SJCRH30 (cell line): Measurements from ENCODE around the gene MVD. TPM values are rescaled to one million over a fixed set of nuclear protein-coding genes. Genes with fewer than 3 reads are reported as not detected.

Experiments used
- DNase-seq, 2 experiments: peaks; one replicate each; pipeline ENCODE4 v3.0.0-alpha.2; 2015 to 2020
- H3K27ac ChIP-seq: fragments of 250-450 bp; sonication (Bioruptor Pico); 2 replicates; pipeline ENCODE4 v1.5.1; 2020; ENCODE audit warnings: mild to moderate bottlenecking, moderate library complexity
- H3K27me3 ChIP-seq: fragments of 250-450 bp; sonication (Bioruptor Pico); 2 replicates; pipeline ENCODE4 v1.5.1; 2020; ENCODE audit warnings: mild to moderate bottlenecking, moderate library complexity
- H3K36me3 ChIP-seq: fragments of 250-450 bp; sonication (Bioruptor Pico); 2 replicates; pipeline ENCODE4 v1.5.1; 2020; ENCODE audit warnings: mild to moderate bottlenecking, moderate library complexity
- H3K4me1 ChIP-seq: fragments of 250-450 bp; sonication (Bioruptor Pico); 2 replicates; pipeline ENCODE4 v1.5.1; 2020; ENCODE audit warnings: mild to moderate bottlenecking, moderate library complexity
- H3K4me3 ChIP-seq: fragments of 250-450 bp; sonication (Bioruptor Pico); 2 replicates; pipeline ENCODE4 v1.5.1; 2020; ENCODE audit warnings: mild to moderate bottlenecking, moderate library complexity
- H3K9me3 ChIP-seq: fragments of 250-450 bp; sonication (Bioruptor Pico); replicated peaks from 2 replicates; pipeline ENCODE4 v1.5.1; 2020; ENCODE audit warnings: mild to moderate bottlenecking, moderate library complexity
- total RNA-seq: library from RNA; depleted of rRNA; stranded (reverse); fragments of >200 nt; shearing (Covaris generic); gene quantifications from 2 replicates; pipeline ENCODE4 v1.2.3, GENCODE V29; 2014

MVD gene
- total RNA-seq, 1 experiment from 2014 or later: 21.0 TPM

DNA sequence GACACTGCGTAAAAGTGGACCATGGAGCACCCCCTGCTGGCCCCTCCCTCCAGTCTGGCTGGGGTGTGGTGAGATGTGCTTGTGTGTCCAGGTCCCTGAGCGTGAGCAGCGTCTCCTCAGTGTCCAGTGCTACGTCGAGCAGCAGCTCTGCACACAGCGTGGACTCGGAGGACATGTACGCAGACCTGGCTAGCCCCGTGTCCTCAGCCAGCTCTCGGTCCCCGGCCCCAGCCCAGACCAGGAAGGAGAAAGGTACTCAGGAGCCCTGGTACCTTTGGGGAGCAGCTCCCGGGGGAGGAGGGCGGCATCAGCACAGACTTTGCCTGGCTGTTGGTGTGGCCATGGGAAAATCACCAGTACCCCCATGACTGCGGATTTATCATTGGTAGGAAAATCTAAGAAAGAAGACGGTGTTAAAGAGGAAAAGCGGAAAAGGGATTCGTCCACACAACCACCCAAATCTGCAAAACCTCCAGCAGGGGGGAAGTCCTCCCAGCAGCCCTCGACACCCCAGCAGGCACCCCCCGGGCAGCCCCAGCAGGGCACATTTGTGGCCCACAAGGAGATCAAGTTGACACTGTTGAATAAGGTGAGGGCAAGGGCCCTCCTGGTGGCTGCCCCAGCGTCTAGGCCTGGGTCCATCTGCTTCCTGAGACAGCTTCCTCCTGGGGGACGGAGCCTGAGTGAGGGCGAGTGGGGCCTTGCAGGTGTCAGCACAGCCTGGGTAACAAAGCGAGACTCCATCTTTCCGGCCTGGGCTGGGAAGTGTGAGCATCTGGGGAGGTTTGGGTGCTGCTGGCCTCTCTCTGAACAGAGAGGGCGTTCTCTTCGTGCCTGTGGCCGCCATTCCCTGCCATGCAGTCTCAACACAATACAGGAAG is 35.1 kb downstream of the MVD start:
- DNase-seq: no peak
- no peaks in the 10 kb centered on the region; the same call in 1 of the 2 replicates for H3K36me3 ChIP-seq

DNA sequence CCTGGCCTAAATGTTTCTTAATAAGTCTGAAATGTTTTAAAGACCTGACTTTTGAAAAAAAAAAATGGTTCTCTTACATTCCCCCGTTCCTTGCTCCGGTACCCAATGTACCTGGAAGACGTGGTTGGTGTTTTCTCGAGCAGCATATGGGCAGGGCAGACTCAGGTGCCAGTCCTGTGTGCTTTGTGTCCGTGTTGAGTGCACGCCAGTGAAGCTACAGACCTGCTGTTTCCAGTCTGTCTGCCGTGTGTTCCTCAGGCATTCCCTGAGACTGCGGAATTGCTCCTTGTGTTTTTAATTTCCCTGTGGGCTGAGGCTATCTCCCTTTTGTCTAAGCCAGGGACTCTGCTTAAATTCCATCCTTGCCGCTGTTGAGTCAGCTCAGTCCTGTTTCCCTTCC is 36.2 kb downstream of the MVD start:
- H3K36me3 ChIP-seq: peaks cover 2% of the 10 kb centered on the region; the same call in 1 of the 2 replicates

More for the DNA sequence above, 35.1 kb downstream of the MVD start:
- no peaks in the 10 kb centered on the region for H3K4me1 ChIP-seq
- H3K27me3 ChIP-seq: no peaks in the 10 kb centered on the region
- H3K9me3 ChIP-seq: no peaks in the 10 kb centered on the region
- no peak overlapping the region for H3K4me3 ChIP-seq
- no peak overlapping the region for H3K27ac ChIP-seq

DNA sequence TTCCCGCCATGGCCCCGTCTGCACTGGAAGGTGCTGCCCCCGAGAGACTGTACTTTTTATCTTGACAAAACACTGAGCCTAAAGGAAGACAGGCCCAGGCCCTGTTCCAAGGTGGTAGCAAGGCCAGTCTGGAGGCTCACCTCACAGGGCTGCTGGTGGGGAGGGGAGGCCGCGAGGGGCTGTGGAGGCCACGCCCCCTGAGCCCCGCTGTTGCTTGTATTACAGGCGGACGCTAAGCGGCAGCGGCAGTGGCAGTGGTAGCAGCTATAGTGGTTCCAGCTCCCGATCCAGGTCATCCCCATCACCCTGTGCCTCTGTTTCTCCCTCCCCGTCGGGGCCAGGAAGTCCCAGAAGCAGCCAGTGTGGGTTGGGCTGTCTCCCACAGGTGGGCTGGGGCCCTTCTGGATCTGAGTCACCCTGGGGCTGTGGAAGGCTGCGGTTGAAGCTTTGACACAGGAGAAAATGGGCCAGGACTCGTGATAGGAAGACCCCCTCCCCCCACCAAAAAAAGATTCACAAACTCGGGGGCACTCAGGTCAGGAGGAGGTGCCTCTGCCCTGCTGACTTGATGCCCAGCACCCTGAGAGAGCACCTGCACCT is 37.8 kb downstream of the MVD start:
- Histone ChIP-seq H3K4me3 (no peak overlapping the region), H3K4me1 (no peaks in the 10 kb centered on the region), H3K27me3 (no peaks in the 10 kb centered on the region), H3K27ac (no peak overlapping the region), H3K36me3 (peaks cover 2% of the 10 kb centered on the region; the same call in 1 of the 2 replicates), H3K9me3 (no peaks in the 10 kb centered on the region)
- no peak for DNase-seq

More for the DNA sequence above, 36.2 kb downstream of the MVD start:
- Histone ChIP-seq H3K4me3 (no peak overlapping the region), H3K4me1 (no peaks in the 10 kb centered on the region), H3K9me3 (no peaks in the 10 kb centered on the region), H3K27me3 (no peaks in the 10 kb centered on the region), H3K27ac (no peak overlapping the region)
- no peak for DNase-seq

DNA sequence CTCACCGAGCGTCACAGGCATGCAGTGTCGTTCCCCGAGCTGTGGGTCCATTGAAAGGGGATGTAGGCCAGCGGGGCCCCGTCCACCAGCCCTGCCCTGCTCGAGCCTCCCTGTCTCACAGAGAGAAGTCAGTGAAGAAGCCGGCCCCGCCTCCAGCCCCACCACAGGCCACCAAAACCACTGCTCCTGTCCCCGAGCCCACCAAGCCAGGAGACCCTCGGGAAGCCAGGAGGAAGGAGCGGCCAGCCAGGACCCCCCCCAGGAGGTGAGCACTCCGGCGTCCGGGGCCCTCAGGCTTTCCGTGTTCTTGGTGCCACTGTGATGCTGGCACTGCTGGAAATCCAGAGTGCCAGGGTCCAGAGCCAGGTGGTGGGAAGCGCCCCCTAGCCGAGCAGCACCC is 38.4 kb downstream of the MVD start:
- peaks cover 2% of the 10 kb centered on the region; the same call in 1 of the 2 replicates for H3K36me3 ChIP-seq
- H3K4me3 ChIP-seq: no peak overlapping the region
- no peaks in the 10 kb centered on the region for H3K4me1 ChIP-seq
- DNase-seq: no peak
- H3K27ac ChIP-seq: no peak overlapping the region
- no peaks in the 10 kb centered on the region for H3K9me3 ChIP-seq
- no peaks in the 10 kb centered on the region for H3K27me3 ChIP-seq

DNA sequence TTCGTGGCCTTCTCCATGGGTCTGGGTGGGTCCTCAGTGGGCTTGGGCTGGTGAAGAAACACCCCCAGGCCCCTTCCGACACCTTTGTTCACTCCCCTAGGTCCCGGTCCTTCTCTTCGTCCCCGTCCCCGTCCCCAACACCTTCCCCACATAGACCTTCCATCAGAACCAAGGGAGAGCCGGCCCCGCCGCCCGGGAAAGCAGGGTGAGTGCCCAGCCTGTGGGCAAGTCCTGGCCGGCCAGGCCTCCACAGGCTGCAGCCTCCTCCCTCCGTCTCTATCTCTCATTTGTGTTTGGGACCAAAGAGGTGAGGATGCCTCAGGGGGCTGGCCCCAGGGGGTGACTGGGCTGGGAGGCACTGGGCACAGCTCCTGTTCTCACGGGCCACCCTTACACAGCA is 39.0 kb downstream of the MVD start:
- Histone ChIP-seq H3K36me3 (peaks cover 2% of the 10 kb centered on the region; the same call in 1 of the 2 replicates), H3K4me1 (no peaks in the 10 kb centered on the region), H3K9me3 (no peaks in the 10 kb centered on the region), H3K4me3 (no peak overlapping the region), H3K27me3 (no peaks in the 10 kb centered on the region), H3K27ac (no peak overlapping the region)
- no peak for DNase-seq

DNA sequence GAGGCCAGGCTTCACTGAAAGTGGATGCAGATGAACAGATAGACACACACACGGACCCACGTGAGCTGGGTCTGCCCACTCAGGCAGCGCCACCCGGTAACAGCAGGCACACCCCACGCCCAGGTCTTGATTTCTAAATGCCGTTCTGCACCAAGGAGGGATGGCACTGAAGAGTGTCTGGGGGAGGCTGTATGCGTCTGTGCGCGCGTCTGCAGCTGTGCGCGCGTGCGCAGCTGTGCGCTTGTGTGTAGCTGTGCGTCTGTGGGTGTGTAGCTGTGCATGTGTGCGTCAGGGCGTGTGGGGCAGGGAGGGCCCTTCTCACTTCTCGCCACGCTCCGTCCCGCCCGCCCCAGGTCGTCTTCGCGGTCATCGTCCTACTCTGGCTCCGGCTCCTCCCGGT is 40.0 kb downstream of the MVD start:
- Histone ChIP-seq H3K27ac (no peak overlapping the region), H3K27me3 (no peaks in the 10 kb centered on the region), H3K36me3 (peaks cover 2% of the 10 kb centered on the region; the same call in 1 of the 2 replicates), H3K4me1 (no peaks in the 10 kb centered on the region), H3K4me3 (no peak overlapping the region), H3K9me3 (no peaks in the 10 kb centered on the region)
- no peak for DNase-seq

DNA sequence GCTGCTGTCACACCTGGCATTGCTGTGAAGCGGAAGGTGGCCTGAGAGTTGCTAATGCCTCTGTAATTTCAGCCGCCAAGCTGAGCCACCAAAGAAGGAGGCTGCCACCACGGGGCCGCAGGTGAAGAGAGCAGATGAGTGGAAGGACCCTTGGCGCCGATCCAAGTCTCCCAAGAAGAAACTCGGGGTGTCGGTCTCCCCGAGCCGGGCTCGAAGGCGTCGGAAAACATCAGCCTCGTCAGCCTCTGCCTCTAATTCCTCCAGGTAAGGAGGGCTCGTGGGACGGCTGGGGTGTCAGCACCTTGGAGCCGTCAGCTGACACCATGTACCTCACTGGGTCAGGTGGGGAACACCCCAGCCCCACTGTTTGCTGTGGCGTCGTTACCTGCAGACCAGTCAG is 40.8 kb downstream of the MVD start:
- H3K9me3 ChIP-seq: no peaks in the 10 kb centered on the region
- no peaks in the 10 kb centered on the region for H3K27me3 ChIP-seq
- H3K36me3 ChIP-seq: peaks cover 2% of the 10 kb centered on the region; the same call in 1 of the 2 replicates
- no peaks in the 10 kb centered on the region for H3K4me1 ChIP-seq
- no peak for DNase-seq
- H3K27ac ChIP-seq: no peak overlapping the region
- no peak overlapping the region for H3K4me3 ChIP-seq

DNA sequence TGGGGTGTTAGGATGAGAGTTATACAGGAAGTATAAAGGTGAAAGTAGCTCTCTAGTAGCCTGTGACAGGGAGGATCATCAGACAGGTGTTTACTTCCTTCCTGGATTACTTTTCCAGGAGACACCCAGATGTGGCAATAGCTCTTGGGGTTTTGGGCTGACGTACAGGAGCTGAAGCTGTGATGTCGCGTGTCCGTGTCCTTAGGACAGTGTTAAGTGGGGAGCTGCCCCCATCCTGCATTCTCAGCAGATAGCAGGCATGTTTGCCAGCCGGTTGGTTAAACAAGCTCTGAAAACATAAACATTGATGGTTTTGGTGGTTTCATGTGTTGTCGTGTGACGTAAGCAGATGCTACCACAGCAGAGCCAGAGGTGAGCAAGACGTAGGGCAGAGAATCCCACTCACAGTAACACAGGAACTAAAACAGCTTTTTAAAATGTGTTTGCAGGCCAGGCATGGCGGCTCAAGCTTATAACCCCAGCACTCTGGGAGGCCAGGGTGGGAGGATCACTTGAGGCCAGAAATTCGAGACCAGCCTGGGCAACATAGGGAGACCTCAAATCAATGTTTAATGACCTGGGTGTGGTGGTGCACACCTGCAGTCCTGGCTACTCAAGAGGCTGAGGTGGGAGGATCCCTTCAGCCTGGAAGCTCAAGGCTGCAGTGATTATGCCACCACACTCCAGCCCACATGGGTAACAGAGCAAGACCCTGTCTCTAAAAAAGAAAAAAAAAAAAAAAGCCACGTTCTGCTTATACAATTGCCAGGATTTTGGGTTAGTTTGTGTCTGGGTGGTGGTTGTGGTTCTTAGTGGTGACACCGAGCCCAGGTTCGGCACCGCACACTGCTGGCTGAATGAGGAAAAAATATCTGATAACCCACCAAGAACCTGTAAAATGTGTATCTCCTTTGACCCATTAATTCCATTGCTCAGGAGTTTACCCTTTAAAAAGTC is 42.8 kb downstream of the MVD start:
- Histone ChIP-seq H3K27ac (no peak overlapping the region), H3K9me3 (no peaks in the 10 kb centered on the region), H3K36me3 (peaks cover 2% of the 10 kb centered on the region; the same call in 1 of the 2 replicates), H3K27me3 (no peaks in the 10 kb centered on the region), H3K4me1 (no peaks in the 10 kb centered on the region), H3K4me3 (no peak overlapping the region)
- no peak for DNase-seq

DNA sequence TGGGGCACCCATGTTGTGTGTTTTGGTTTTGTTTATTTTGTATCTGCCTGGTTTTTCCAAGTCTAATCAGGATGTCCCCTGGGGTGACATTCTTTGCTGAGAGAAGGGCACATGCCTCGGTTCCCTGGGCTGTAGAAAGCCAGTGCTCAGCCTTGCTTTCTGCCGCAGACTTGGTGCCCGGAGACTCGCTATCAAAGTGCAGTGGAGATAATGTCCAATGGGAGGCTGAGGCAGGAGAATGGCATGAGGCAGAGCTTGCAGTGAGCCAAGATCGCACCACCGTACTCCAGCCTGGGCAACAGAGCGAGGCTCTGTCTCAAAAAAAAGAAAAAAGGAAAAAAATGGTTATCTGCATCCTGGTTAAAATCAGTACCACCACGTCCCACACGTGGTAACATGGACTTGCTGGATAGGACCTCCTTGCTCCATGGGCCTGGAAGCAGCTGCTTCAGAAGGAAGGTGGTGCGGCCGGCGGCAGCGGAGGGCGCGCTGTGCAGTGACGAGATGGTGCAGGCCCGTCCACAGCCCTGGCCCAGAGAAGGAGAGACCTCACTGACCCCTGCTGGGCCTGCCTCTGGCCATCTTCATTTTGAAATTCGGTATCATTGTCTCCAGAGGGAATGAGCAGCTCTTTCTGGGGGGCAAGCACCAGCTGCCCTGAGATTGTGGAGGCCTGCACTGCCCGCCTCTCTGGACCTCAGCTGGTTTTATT is 43.8 kb downstream of the MVD start:
- Histone ChIP-seq H3K27me3 (no peaks in the 10 kb centered on the region), H3K4me1 (no peaks in the 10 kb centered on the region; the same call in 1 of the 2 replicates), H3K36me3 (peaks cover 2% of the 10 kb centered on the region; the same call in 1 of the 2 replicates), H3K27ac (no peak overlapping the region), H3K9me3 (no peaks in the 10 kb centered on the region), H3K4me3 (no peak overlapping the region)
- DNase-seq: no peak

DNA sequence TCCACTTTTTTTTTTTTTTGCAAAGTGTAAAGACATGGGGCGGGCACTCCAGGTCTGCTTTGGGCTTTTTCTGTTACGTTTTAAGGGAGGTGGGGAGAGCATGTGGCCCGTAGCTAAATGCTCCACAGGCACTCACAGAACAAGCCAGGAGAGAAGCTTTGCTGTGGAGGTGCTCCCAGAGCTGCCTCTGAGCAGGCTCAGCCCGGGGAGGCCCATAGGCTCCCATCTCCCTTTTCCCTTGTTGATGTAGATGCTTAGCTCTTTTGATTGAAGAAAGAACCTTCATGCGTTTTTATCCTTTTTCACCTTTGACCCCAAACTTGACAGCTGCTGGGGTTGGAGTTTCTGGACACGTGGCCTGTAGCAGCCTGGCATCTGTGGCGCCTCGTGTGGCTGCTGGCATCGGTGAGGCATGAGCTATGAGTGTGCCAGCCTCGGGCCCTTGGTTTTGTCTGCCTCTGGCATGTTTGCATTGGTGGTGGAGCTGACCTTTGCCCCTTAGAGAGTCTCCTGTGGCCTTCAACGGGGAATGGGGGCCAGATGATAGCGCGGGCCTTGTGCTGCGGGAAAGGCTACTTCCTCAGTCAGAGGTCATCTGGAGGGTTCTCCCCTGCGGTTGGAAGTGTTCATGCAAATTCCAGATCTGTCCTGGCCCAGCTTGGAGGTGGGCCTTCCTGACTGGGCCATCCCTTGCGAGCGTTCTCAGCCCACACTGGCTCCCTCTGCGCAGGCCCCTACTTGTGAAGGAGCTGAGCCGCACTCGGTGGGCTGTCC is 44.5 kb downstream of the MVD start:
- H3K4me1 ChIP-seq: no peaks in the 10 kb centered on the region; the same call in 1 of the 2 replicates
- H3K27me3 ChIP-seq: no peaks in the 10 kb centered on the region
- no peaks in the 10 kb centered on the region for H3K9me3 ChIP-seq

DNA sequence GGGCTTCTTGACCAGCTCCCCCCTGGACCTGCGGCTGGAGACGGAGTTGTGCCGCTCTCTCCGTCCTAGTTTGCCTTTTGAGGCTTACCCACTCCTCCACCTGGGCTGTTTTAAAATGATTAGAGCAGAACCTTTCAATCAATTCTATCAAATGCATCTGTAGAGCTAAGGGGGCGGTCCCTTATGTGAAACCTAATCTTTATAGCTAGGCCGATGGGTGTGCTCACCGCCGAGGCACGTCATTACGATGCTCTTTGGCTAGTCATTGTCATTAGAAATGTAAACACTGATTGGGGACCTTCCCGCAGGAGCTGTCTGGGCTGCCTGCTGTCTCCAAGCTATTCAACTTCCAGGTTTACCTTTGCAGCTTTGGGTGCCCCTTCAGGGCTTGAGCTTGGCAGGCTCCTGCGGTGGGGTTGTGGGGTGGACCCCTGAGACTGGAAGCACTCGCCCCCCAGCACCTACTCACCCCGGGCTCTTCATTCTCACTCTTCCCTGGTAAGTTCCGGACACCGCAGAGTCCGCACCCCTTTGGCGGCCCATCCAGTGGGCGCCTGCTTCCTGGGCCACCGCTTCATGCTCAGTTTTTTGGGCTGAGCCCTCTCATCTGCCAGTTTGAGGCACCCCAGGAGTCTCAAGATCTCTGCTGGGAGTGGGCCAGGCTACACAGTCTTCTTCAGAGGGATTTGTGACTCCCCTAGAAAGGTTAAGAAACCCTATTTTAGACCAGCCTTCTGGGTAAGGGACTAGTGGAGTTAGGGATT is 45.4 kb downstream of the MVD start:
- no peak for DNase-seq
- no peaks in the 10 kb centered on the region for H3K27me3 ChIP-seq
- H3K36me3 ChIP-seq: peaks cover 2% of the 10 kb centered on the region; the same call in 1 of the 2 replicates
- no peak overlapping the region for H3K4me3 ChIP-seq
- H3K9me3 ChIP-seq: no peaks in the 10 kb centered on the region
- H3K27ac ChIP-seq: no peak overlapping the region
- no peaks in the 10 kb centered on the region; the same call in 1 of the 2 replicates for H3K4me1 ChIP-seq

More for the DNA sequence above, 44.5 kb downstream of the MVD start:
- DNase-seq: no peak
- Histone ChIP-seq H3K27ac (no peak overlapping the region), H3K36me3 (peaks cover 2% of the 10 kb centered on the region; the same call in 1 of the 2 replicates), H3K4me3 (no peak overlapping the region)

DNA sequence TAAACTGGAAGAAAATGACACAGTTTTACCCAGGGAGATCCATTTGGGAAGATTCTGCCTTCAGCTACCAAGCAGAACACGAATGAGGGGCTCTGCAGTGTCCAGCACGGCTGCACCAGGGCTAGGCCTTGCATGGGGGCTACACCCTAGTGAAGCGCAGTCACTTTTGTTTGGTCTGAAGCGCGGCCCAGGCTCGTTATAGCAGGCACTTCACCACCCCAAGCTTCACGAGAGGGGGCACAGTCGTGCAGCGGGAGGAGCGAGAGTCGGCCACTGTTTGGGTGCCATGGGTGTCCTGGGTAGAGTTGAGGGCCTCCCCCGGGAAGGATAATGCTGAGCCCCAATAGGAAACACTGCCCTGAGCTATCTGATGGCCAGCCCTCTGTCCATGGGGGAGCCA is 46.2 kb downstream of the MVD start:
- no peak for DNase-seq
- Histone ChIP-seq H3K27me3 (no peaks in the 10 kb centered on the region), H3K27ac (no peak overlapping the region), H3K4me3 (no peak overlapping the region), H3K9me3 (no peaks in the 10 kb centered on the region), H3K4me1 (no peaks in the 10 kb centered on the region; the same call in 1 of the 2 replicates), H3K36me3 (peaks cover under 1% of the 10 kb centered on the region; the same call in 1 of the 2 replicates)

DNA sequence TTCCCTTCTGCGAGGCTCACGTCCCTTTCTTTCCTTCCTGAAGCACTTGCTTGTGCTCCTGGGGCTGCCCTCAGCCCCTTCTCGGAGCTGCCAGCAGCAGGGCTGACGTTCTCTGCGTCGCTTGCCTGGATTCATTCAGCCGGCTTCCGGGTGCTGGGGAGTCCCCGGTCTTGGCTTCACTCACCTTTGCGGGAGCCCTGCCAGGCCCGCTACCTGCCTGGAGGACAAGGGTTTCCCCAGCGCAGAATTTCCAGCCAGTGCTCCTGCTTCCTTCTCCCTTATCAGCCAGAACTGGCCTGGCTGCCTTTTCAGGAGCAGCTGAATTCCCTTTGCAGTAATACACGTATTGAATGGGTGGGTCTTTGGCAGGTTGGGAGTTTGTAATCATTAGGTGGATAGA is 46.6 kb downstream of the MVD start:
- no peak for DNase-seq
- no peak overlapping the region for H3K27ac ChIP-seq
- H3K36me3 ChIP-seq: no peaks in the 10 kb centered on the region
- H3K27me3 ChIP-seq: no peaks in the 10 kb centered on the region
- no peak overlapping the region for H3K4me3 ChIP-seq
- H3K4me1 ChIP-seq: no peaks in the 10 kb centered on the region; the same call in 1 of the 2 replicates
- no peaks in the 10 kb centered on the region for H3K9me3 ChIP-seq
